Activated CD8-positive, alpha-beta T cell treated with anti-CD3 and anti-CD28 coated beads, Interleukin-2, amount 10 ng/mL, durations not matched to agents 7 days and 5 days (primary cell): ENCODE results near the gene AOPEP. TPM values are rescaled to one million over a fixed set of nuclear protein-coding genes. Genes with fewer than 3 reads are reported as not detected.
"Not testable (repeated sequence)": the region's sequence is repeated elsewhere in the genome, so short reads cannot be mapped to it uniquely, and the experiment has no call there.

Experiments
- ATAC-seq: fragments of 150-1000 bp; cut with Tn5 transposase; one replicate; pipeline ENCODE4 v1.10.0; 2021; ENCODE audit warnings: moderate library complexity
- CTCF ChIA-PET: fragments of 350-600 bp; sonication (Branson Sonifier 250); formaldehyde crosslinking; loops from one replicate; lab custom pipeline; 2021; ENCODE audit warnings: antibody characterized with exemption; lab: Charles Lee
- POLR2A ChIA-PET: fragments of 350-600 bp; sonication (Branson Sonifier 250); formaldehyde crosslinking; loops from one replicate; lab custom pipeline; 2021; ENCODE audit warnings: antibody characterized with exemption; lab: Charles Lee
- DNase-seq: peaks from one replicate; pipeline ENCODE4 v3.0.0-alpha.2; 2020
- H3K27ac Mint-ChIP-seq: one replicate; pipeline ENCODE4 v1.8.0; 2021; ENCODE audit warnings: mild to moderate bottlenecking, mixed read lengths
- H3K27me3 Mint-ChIP-seq: one replicate; pipeline ENCODE4 v1.8.0; 2021; ENCODE audit warnings: low read depth, mixed read lengths
- H3K36me3 Mint-ChIP-seq: one replicate; pipeline ENCODE4 v1.8.0; 2021; ENCODE audit warnings: low read depth, mixed read lengths
- H3K4me1 Mint-ChIP-seq: one replicate; pipeline ENCODE4 v1.8.0; 2021; ENCODE audit warnings: low read depth, mixed read lengths
- H3K4me3 Mint-ChIP-seq: one replicate; pipeline ENCODE4 v1.8.0; 2021; ENCODE audit warnings: mild to moderate bottlenecking, mixed read lengths
- H3K9me3 Mint-ChIP-seq: one replicate; pipeline ENCODE4 v1.8.0; 2022; ENCODE audit warnings: mixed read lengths; ENCODE audit not compliant: insufficient read depth
- total RNA-seq, 2 experiments: library from RNA; stranded (reverse); gene quantifications; one replicate each; pipeline ENCODE4 v1.2.3, GENCODE V29; 2021

The AOPEP gene
- total RNA-seq, 2 experiments from 2014 or later: 7.2 to 8.9 TPM

- POLR2A ChIA-PET: no interaction called here
Observed at GRCh38 chr9:94824913-94825610, 98.6 kb downstream of the AOPEP start.

GRCh38 chr9:94825611-94825958 is 99.1 kb downstream of the AOPEP start:
- no peaks in the 10 kb centered on the region for H3K27me3 Mint-ChIP-seq
- CTCF ChIA-PET: no interaction called here
- H3K27ac Mint-ChIP-seq: no peak overlapping the region
- peaks cover under 1% of the 10 kb centered on the region for H3K9me3 Mint-ChIP-seq
- peaks cover 13% of the 10 kb centered on the region for H3K36me3 Mint-ChIP-seq
- H3K4me3 Mint-ChIP-seq: no peak overlapping the region
- POLR2A ChIA-PET: no interaction called here
- ATAC-seq (no peak), DNase-seq (no peak)
- peaks cover 21% of the 10 kb centered on the region for H3K4me1 Mint-ChIP-seq

More at GRCh38 chr9:94824913-94825610, 98.6 kb downstream of the AOPEP start:
- CTCF ChIA-PET: no interaction called here
- no peaks in the 10 kb centered on the region for H3K9me3 Mint-ChIP-seq
- H3K27ac Mint-ChIP-seq: no peak overlapping the region
- DNase-seq (no peak), ATAC-seq (no peak)
- H3K4me3 Mint-ChIP-seq: no peak overlapping the region
- H3K36me3 Mint-ChIP-seq: peaks cover 11% of the 10 kb centered on the region
- peaks cover 23% of the 10 kb centered on the region for H3K4me1 Mint-ChIP-seq
- no peaks in the 10 kb centered on the region for H3K27me3 Mint-ChIP-seq

- Mint-ChIP-seq H3K36me3 (peaks cover 16% of the 10 kb centered on the region), H3K4me3 (no peak overlapping the region), H3K27ac (no peak overlapping the region), H3K27me3 (no peaks in the 10 kb centered on the region), H3K4me1 (peaks cover 18% of the 10 kb centered on the region), H3K9me3 (peaks cover 5% of the 10 kb centered on the region)
- CTCF ChIA-PET: interaction anchor here (0.9 kb wide), 1 partner anchor 42 kb away, joined by 4 read pairs; no protein-coding TSS in a partner anchor
- DNase-seq (no peak), ATAC-seq (no peak)
- POLR2A ChIA-PET: no interaction called here
Observed at GRCh38 chr9:94826044-94826443, 99.5 kb downstream of the AOPEP start.

GRCh38 chr9:94826644-94827410 is 100.3 kb downstream of the AOPEP start:
- H3K4me3 Mint-ChIP-seq: no peak overlapping the region
- DNase-seq: no peak
- POLR2A ChIA-PET: no interaction called here
- ATAC-seq: no peak
- CTCF ChIA-PET: interaction anchor here (0.9 kb wide), 1 partner anchor 43 kb away, joined by 4 read pairs; no protein-coding TSS in a partner anchor
- H3K9me3 Mint-ChIP-seq: peaks cover 10% of the 10 kb centered on the region
- peaks cover 16% of the 10 kb centered on the region for H3K36me3 Mint-ChIP-seq
- no peaks in the 10 kb centered on the region for H3K27me3 Mint-ChIP-seq
- no peak overlapping the region for H3K27ac Mint-ChIP-seq
- H3K4me1 Mint-ChIP-seq: peaks cover 10% of the 10 kb centered on the region

- Mint-ChIP-seq H3K27me3 (no peaks in the 10 kb centered on the region), H3K9me3 (peaks cover 10% of the 10 kb centered on the region), H3K4me3 (no peak overlapping the region), H3K4me1 (peaks cover 8% of the 10 kb centered on the region), H3K36me3 (peaks cover 16% of the 10 kb centered on the region), H3K27ac (no peak overlapping the region)
- ATAC-seq (no peak), DNase-seq (no peak)
- POLR2A ChIA-PET: no interaction called here
- CTCF ChIA-PET: no interaction called here
Observed at GRCh38 chr9:94827584-94828304, 101.2 kb downstream of the AOPEP start.

GRCh38 chr9:94829380-94830070 is 103.0 kb downstream of the AOPEP start:
- Mint-ChIP-seq H3K36me3 (peaks cover 12% of the 10 kb centered on the region), H3K4me1 (peaks cover 8% of the 10 kb centered on the region), H3K4me3 (no peak overlapping the region), H3K9me3 (peaks cover 10% of the 10 kb centered on the region), H3K27me3 (no peaks in the 10 kb centered on the region), H3K27ac (no peak overlapping the region)
- POLR2A ChIA-PET: no interaction called here
- DNase-seq (no peak), ATAC-seq (no peak)
- CTCF ChIA-PET: no interaction called here

- H3K27ac Mint-ChIP-seq, DNase-seq, CTCF ChIA-PET, H3K27me3 Mint-ChIP-seq, ATAC-seq, POLR2A ChIA-PET, H3K4me3 Mint-ChIP-seq, H3K4me1 Mint-ChIP-seq: not testable (repeated sequence)
- peaks cover 10% of the 10 kb centered on the region for H3K9me3 Mint-ChIP-seq
- H3K36me3 Mint-ChIP-seq: peaks cover 12% of the 10 kb centered on the region
Observed at GRCh38 chr9:94830071-94830604, 103.6 kb downstream of the AOPEP start.

GRCh38 chr9:94833802-94834201 is 107.3 kb downstream of the AOPEP start:
- no peak for DNase-seq
- ChIA-PET POLR2A (no interaction called here), CTCF (no interaction called here)
- Mint-ChIP-seq H3K36me3 (peaks cover 12% of the 10 kb centered on the region), H3K27ac (no peak overlapping the region), H3K4me3 (no peak overlapping the region), H3K9me3 (peaks cover 20% of the 10 kb centered on the region), H3K27me3 (no peaks in the 10 kb centered on the region), H3K4me1 (no peaks in the 10 kb centered on the region)
- no peak for ATAC-seq

GRCh38 chr9:94837404-94837803 is 110.9 kb downstream of the AOPEP start:
- ChIA-PET CTCF (no interaction called here), POLR2A (no interaction called here)
- peaks cover 8% of the 10 kb centered on the region for H3K4me1 Mint-ChIP-seq
- H3K27ac Mint-ChIP-seq: no peak overlapping the region
- no peak for ATAC-seq
- no peak for DNase-seq
- no peak overlapping the region for H3K4me3 Mint-ChIP-seq
- H3K9me3 Mint-ChIP-seq: peaks cover 15% of the 10 kb centered on the region
- no peaks in the 10 kb centered on the region for H3K27me3 Mint-ChIP-seq
- peaks cover 11% of the 10 kb centered on the region for H3K36me3 Mint-ChIP-seq

- H3K36me3 Mint-ChIP-seq: peaks cover 11% of the 10 kb centered on the region
- peaks cover 15% of the 10 kb centered on the region for H3K4me1 Mint-ChIP-seq
- H3K4me3 Mint-ChIP-seq: no peak overlapping the region
- H3K27me3 Mint-ChIP-seq: no peaks in the 10 kb centered on the region
- ChIA-PET CTCF (interaction anchor here (0.9 kb wide), 1 partner anchor 20 kb away, joined by 3 read pairs; no protein-coding TSS in a partner anchor), POLR2A (no interaction called here)
- no peak overlapping the region for H3K27ac Mint-ChIP-seq
- H3K9me3 Mint-ChIP-seq: peaks cover 15% of the 10 kb centered on the region
- ATAC-seq (peak; percentile 44), DNase-seq (no peak)
Observed at GRCh38 chr9:94839398-94839797, 112.9 kb downstream of the AOPEP start.

- Mint-ChIP-seq H3K36me3 (peaks cover 11% of the 10 kb centered on the region), H3K9me3 (peaks cover 15% of the 10 kb centered on the region), H3K27me3 (no peaks in the 10 kb centered on the region), H3K4me3 (no peak overlapping the region), H3K4me1 (peaks cover 15% of the 10 kb centered on the region), H3K27ac (no peak overlapping the region)
- ATAC-seq (no peak), DNase-seq (no peak)
- CTCF ChIA-PET: no interaction called here
- POLR2A ChIA-PET: no interaction called here
Observed at GRCh38 chr9:94840738-94841137, 114.2 kb downstream of the AOPEP start.
